Activated naive CD8-positive, alpha-beta T cell treated with anti-CD3 and anti-CD28 coated beads, Interleukin-2, amount 10 ng/mL, durations not matched to agents 7 days and 5 days (primary cell): ENCODE data around the gene LRP1B. TPM values are rescaled to one million over a fixed set of nuclear protein-coding genes. Genes with fewer than 3 reads are reported as not detected.
"Not testable (repeated sequence)": the region's sequence is repeated elsewhere in the genome, so short reads cannot be mapped to it uniquely, and the experiment has no call there.

Experiments
- ATAC-seq: fragments of 150-1000 bp; cut with Tn5 transposase; one replicate; pipeline ENCODE4 v1.10.0; 2021; ENCODE audit warnings: low read depth, moderate library complexity
- POLR2A ChIA-PET: fragments of 350-600 bp; sonication (Branson Sonifier 250); formaldehyde crosslinking; loops from one replicate; lab custom pipeline; 2021; ENCODE audit warnings: antibody characterized with exemption; lab: Charles Lee
- DNase-seq: peaks from one replicate; pipeline ENCODE4 v3.0.0; 2021
- H3K27ac Mint-ChIP-seq: one replicate; pipeline ENCODE4 v1.8.0; 2022; ENCODE audit warnings: mild to moderate bottlenecking, mixed read lengths
- H3K27me3 Mint-ChIP-seq: one replicate; pipeline ENCODE4 v1.8.0; 2022; ENCODE audit warnings: mild to moderate bottlenecking, moderate library complexity, mixed read lengths
- H3K36me3 Mint-ChIP-seq: one replicate; pipeline ENCODE4 v1.8.0; 2021; ENCODE audit warnings: mild to moderate bottlenecking, mixed read lengths
- H3K4me1 Mint-ChIP-seq: one replicate; pipeline ENCODE4 v1.8.0; 2021; ENCODE audit warnings: mixed read lengths
- H3K4me3 Mint-ChIP-seq: one replicate; pipeline ENCODE4 v1.8.0; 2022; ENCODE audit warnings: mild to moderate bottlenecking, moderate library complexity, mixed read lengths
- H3K9me3 Mint-ChIP-seq: one replicate; pipeline ENCODE4 v1.8.0; 2021; ENCODE audit warnings: mixed read lengths
- total RNA-seq, 2 experiments: library from RNA; stranded (reverse); gene quantifications; one replicate each; pipeline ENCODE4 v1.2.3, GENCODE V29; 2021

The LRP1B gene
- total RNA-seq, 2 experiments from 2014 or later = not detected

DNA sequence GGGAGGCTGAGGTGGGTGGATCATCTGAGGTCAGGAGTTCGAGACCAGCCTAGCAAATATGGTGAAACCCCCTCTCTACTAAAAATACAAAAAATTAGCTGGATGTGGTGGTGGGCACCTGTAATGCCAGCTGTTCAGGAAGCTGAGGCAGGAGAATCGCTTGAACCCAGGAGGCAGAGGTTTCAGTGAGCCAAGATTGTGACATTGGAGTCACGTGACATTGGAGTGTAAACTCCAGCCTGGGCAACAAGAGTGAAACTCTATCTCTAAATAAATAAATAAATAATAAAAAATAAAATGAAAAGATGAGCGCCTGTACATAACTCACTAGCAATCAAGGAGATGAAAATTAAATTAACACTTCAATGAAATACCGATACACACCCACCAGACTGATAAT lies 1853.5 kb downstream of the LRP1B start:
- not testable (repeated sequence) for H3K4me1 Mint-ChIP-seq, DNase-seq, H3K4me3 Mint-ChIP-seq

DNA sequence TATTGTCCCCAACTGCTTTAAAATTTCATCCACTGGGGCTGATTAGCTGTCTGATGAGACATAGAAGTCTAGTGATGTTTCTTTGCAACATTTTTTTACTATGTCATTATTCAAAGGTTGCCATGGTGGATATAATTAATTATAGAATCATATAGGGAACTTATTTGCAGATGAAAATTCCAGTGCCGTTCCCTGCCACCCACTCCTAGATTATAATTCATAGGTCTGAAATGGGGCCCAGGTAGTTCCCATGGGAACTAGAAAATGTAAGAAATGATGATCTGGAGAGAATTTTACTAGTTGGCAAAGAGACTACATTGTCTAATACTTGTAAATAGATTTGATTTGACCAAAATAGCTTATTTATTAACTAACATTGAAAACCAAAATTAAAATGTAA lies 1854.2 kb downstream of the LRP1B start:
- Mint-ChIP-seq H3K4me3 (no peak overlapping the region), H3K27me3 (no peaks in the 10 kb centered on the region), H3K27ac (no peak overlapping the region), H3K4me1 (no peaks in the 10 kb centered on the region), H3K9me3 (peaks cover 1% of the 10 kb centered on the region), H3K36me3 (no peaks in the 10 kb centered on the region)
- POLR2A ChIA-PET = no interaction called here
- ATAC-seq (no peak), DNase-seq (no peak)

More for the DNA sequence above, 1853.5 kb downstream of the LRP1B start:
- H3K27ac Mint-ChIP-seq, H3K36me3 Mint-ChIP-seq, H3K27me3 Mint-ChIP-seq, H3K9me3 Mint-ChIP-seq, ATAC-seq, POLR2A ChIA-PET: not testable (repeated sequence)

DNA sequence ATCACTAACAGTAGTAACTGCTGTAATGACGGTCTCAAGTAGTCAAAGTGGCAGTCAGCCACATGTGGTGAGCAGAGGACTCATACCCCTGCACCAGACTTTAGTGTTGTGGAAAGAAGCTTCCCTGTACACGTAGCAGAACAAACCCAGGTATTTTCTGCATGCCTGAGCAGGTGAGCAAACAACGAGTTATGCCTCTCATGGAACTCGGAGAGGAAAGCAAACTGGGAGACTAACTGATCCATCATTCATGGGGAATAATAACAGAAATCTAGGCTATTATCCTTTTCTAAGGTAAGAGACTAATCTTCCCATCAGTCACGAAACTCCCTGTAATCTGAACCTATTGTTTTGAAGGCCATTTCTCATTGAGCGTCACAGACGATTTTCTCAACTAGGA lies 1855.4 kb downstream of the LRP1B start:
- H3K27me3 Mint-ChIP-seq = no peaks in the 10 kb centered on the region
- POLR2A ChIA-PET = no interaction called here
- peaks cover 1% of the 10 kb centered on the region for H3K9me3 Mint-ChIP-seq
- ATAC-seq = no peak
- no peak for DNase-seq
- no peak overlapping the region for H3K4me3 Mint-ChIP-seq
- no peaks in the 10 kb centered on the region for H3K36me3 Mint-ChIP-seq
- no peak overlapping the region for H3K27ac Mint-ChIP-seq
- H3K4me1 Mint-ChIP-seq = no peaks in the 10 kb centered on the region

DNA sequence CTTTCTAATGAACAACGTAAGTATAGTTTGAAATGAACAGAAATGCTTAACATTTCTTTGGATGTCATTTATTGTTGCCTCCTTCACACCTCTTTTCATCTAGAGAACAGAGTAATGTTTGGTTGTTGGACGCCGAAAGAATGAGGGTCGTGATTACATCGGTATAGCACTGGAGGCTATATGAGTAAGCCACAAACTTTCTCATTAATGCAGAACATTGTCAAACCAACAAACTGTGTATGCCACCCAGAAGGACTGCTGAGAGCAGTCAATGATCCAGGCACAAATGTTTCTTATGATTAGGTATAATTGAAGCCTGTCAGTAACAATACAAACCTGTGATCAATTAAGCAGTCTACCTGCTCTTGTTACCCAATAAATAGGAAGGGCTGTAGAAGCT lies 1855.9 kb downstream of the LRP1B start:
- POLR2A ChIA-PET = no interaction called here
- no peaks in the 10 kb centered on the region for H3K4me1 Mint-ChIP-seq
- DNase-seq (no peak), ATAC-seq (no peak)
- no peaks in the 10 kb centered on the region for H3K36me3 Mint-ChIP-seq
- H3K9me3 Mint-ChIP-seq = peaks cover 1% of the 10 kb centered on the region
- H3K27ac Mint-ChIP-seq = no peak overlapping the region
- H3K27me3 Mint-ChIP-seq = no peaks in the 10 kb centered on the region
- no peak overlapping the region for H3K4me3 Mint-ChIP-seq

DNA sequence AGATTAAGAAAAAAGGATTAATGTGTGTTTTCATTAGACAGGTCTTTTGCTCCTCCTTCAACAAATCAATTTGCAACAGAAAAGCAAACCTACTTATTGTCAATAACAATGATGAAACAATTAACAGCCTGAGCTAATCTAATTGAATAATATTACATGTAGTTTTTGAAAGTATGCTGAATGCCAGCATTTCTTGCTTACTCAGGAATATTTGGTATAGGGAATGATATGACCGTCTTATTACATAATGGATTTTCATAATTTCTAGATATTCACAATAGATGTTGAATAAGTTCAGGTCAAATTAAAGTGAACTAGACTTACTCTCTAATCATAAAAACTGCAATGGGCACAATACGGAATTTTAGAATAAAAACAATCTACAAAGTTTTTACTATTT lies 1856.9 kb downstream of the LRP1B start:
- Mint-ChIP-seq H3K27ac (no peak overlapping the region), H3K9me3 (no peaks in the 10 kb centered on the region), H3K36me3 (no peaks in the 10 kb centered on the region), H3K27me3 (no peaks in the 10 kb centered on the region), H3K4me3 (no peak overlapping the region), H3K4me1 (no peaks in the 10 kb centered on the region)
- no peak for DNase-seq
- POLR2A ChIA-PET = no interaction called here
- ATAC-seq = no peak

DNA sequence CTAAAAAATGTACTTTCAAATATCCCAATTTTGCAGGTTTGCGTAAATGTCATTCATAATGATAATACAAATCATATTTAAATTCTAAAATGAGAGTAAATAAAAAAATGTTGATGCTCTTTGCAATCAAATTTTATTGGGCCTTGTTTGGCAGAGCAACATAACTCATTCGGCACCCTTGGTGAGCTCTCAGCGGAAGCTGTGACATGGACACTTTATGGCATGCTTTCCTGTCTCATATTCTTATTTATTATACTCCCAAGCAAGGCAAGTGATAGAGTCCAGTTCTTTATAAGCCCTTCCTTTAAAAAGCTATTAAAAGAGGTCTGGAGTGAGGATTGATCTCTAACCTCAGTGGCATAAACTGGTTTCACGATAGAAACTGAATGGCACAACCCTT lies 1857.4 kb downstream of the LRP1B start:
- Mint-ChIP-seq H3K4me1 (no peaks in the 10 kb centered on the region), H3K4me3 (no peak overlapping the region), H3K27ac (no peak overlapping the region), H3K27me3 (no peaks in the 10 kb centered on the region), H3K36me3 (no peaks in the 10 kb centered on the region), H3K9me3 (no peaks in the 10 kb centered on the region)
- ATAC-seq = no peak
- no peak for DNase-seq
- POLR2A ChIA-PET = no interaction called here

DNA sequence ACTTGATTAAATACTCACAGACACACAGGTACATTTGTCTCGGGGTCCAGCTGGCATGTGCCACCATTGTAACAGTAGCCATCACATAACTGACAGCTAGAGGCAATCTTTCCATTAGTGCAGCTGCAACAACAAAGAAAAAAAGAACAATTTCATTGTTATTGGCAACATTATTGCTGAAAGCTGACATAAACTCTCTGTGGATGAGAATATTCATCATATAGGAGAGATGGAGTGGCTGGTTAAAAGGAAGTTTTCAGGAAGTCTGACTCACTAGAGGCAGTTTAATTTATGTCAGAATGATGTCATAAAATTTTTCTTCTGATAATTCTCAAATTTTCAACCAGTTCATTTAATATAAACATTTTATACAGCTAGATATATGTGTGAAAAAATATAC lies 1860.6 kb downstream of the LRP1B start:
- no peaks in the 10 kb centered on the region for H3K27me3 Mint-ChIP-seq
- no peak overlapping the region for H3K27ac Mint-ChIP-seq
- H3K4me1 Mint-ChIP-seq = no peaks in the 10 kb centered on the region
- ATAC-seq (no peak), DNase-seq (no peak)
- POLR2A ChIA-PET = no interaction called here
- no peaks in the 10 kb centered on the region for H3K9me3 Mint-ChIP-seq
- no peak overlapping the region for H3K4me3 Mint-ChIP-seq
- no peaks in the 10 kb centered on the region for H3K36me3 Mint-ChIP-seq

DNA sequence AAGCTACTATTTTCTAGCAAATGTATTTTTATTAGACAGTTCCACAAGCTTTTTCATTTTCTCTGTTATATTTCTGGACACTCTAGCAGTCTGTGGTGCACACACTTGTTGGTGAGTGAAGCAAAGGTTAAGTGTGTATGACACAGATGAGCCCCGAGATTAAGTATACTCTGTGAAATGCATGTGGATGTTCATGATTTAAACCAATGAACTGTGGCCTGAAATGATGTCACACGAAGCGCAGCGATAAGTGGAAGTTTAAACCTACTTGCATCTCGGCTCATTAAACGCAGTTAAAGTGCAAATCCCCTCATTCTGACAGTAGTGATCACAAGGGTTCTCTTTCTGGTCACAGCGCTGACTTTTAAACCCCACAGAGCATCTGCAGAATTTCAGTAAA lies 1861.8 kb downstream of the LRP1B start:
- Mint-ChIP-seq H3K4me1 (no peaks in the 10 kb centered on the region), H3K27me3 (no peaks in the 10 kb centered on the region), H3K9me3 (peaks cover under 1% of the 10 kb centered on the region), H3K27ac (no peak overlapping the region), H3K4me3 (no peak overlapping the region), H3K36me3 (no peaks in the 10 kb centered on the region)
- no peak for ATAC-seq
- DNase-seq = no peak
- POLR2A ChIA-PET = no interaction called here

DNA sequence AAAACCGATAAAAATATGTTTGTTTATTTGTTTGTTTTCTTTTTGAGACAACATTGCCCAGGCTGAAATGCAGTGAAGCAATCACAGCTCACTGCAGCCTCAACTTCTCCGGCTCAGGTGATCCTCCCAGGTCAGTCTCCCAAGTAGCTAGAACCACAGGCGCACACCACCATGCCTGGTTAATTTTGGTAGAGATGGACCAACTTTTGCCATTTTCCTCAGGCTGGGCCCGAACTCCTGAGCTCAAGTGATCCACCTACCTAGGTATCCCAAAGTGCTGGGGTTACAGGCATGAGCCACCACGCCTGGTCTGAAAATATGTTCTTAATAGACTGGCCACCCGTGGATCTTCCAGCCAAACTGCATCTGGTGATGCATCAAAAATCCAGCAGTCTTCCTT lies 1867.9 kb downstream of the LRP1B start:
- no peaks in the 10 kb centered on the region for H3K4me1 Mint-ChIP-seq
- H3K27me3 Mint-ChIP-seq = no peaks in the 10 kb centered on the region
- no peak overlapping the region for H3K27ac Mint-ChIP-seq
- H3K36me3 Mint-ChIP-seq = no peaks in the 10 kb centered on the region
- no peak for ATAC-seq
- POLR2A ChIA-PET = no interaction called here
- H3K9me3 Mint-ChIP-seq = peaks cover 2% of the 10 kb centered on the region
- no peak overlapping the region for H3K4me3 Mint-ChIP-seq
- DNase-seq = no peak

DNA sequence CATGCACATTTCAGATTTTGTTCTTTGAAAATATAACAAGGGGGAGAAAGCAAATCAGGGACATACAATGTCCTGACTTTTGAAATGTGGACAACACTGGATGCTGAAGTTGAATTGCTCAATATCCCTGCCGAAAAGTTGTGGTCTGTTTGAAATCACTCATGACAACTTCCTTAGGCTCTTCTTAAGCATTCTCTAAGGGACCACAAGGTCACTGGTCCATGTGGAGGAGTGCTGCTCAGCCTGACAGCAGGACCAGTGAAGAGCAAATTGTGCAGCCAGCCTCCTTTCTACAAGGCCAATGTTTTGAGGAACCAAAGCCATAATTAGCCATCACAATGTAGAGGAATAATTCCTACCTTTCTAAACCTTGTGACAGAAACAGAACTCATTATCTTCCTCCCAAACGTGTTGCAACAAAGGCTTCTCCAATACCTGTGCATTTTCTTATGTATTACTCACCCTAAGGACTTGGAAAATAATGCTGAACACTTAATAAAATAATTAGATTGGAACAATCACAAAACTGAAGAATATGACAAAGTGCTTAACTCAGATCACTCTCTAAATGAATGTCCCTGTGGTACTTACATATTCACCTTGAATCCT lies 1873.0 kb downstream of the LRP1B start:
- no peaks in the 10 kb centered on the region for H3K4me1 Mint-ChIP-seq
- POLR2A ChIA-PET = no interaction called here

DNA sequence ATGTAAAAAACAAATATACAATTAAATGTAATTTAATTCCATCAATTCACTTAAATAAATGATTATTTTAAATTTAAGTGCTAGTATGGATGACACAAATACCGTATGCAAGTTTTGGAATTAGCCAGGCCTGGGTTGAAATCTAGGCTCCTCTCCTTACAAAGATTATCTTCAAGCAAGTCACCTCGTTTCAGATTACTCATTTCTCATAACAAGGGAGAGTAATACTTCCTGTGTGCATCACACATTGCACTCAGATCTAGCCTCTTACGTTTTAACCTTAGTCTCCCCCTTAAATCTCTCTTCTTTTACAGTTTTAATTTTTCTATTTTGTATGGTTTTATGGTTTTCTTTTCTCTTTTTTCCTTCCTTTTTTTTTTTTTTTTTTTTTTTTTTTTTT lies 1874.7 kb downstream of the LRP1B start:
- POLR2A ChIA-PET = no interaction called here
- Mint-ChIP-seq H3K4me3 (no peak overlapping the region), H3K27me3 (no peaks in the 10 kb centered on the region), H3K4me1 (no peaks in the 10 kb centered on the region), H3K36me3 (no peaks in the 10 kb centered on the region), H3K9me3 (no peaks in the 10 kb centered on the region), H3K27ac (no peak overlapping the region)
- DNase-seq (no peak), ATAC-seq (no peak)

More for the DNA sequence above, 1873.0 kb downstream of the LRP1B start:
- no peaks in the 10 kb centered on the region for H3K9me3 Mint-ChIP-seq
- no peaks in the 10 kb centered on the region for H3K36me3 Mint-ChIP-seq
- H3K4me3 Mint-ChIP-seq = no peak overlapping the region
- H3K27me3 Mint-ChIP-seq = no peaks in the 10 kb centered on the region
- no peak overlapping the region for H3K27ac Mint-ChIP-seq
- ATAC-seq (no peak), DNase-seq (no peak)

DNA sequence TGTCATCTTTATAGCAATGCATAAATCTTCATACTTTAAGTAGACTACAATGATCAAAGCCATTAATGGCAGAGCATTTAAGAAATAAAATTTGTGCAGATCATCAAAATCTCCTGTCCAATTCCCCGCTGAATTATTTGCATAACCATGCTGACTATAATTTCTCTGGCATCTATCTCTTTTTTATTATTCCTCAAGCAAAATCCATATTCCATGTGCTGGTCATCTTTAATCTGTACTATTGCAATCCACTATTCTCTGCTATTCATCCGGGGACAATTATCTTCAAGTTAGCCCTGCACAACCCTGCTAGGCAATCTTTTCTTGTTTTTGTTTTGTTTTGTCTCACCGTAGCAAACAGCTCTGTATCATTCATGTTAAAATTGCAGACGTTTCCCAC lies 1881.0 kb downstream of the LRP1B start:
- ATAC-seq (no peak), DNase-seq (no peak)
- no peaks in the 10 kb centered on the region for H3K9me3 Mint-ChIP-seq
- POLR2A ChIA-PET = no interaction called here
- H3K4me3 Mint-ChIP-seq = no peak overlapping the region
- no peaks in the 10 kb centered on the region for H3K36me3 Mint-ChIP-seq
- no peaks in the 10 kb centered on the region for H3K27me3 Mint-ChIP-seq
- H3K27ac Mint-ChIP-seq = no peak overlapping the region
- no peaks in the 10 kb centered on the region for H3K4me1 Mint-ChIP-seq

DNA sequence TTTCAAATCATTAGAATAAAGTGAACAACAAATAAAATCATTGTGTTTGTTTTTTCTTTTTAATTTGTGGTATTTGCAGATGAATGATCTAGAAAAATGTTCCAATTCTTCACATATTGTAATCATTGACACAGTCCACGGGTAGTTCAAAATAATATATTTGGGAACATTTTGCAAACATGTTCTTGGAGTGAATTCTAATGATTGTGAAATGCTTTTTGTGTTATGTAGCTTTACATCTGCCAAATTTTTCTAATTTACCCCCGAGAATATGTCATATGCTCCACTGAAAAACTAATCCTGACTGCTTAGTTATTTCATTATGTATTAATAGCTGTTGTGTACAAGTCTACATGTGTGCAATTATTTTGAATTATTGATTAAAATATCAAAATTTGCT lies 1882.2 kb downstream of the LRP1B start:
- no peaks in the 10 kb centered on the region for H3K27me3 Mint-ChIP-seq
- H3K4me1 Mint-ChIP-seq = no peaks in the 10 kb centered on the region
- ATAC-seq (no peak), DNase-seq (no peak)
- no peak overlapping the region for H3K27ac Mint-ChIP-seq
- POLR2A ChIA-PET = no interaction called here
- H3K9me3 Mint-ChIP-seq = peaks cover 1% of the 10 kb centered on the region
- no peaks in the 10 kb centered on the region for H3K36me3 Mint-ChIP-seq
- no peak overlapping the region for H3K4me3 Mint-ChIP-seq

DNA sequence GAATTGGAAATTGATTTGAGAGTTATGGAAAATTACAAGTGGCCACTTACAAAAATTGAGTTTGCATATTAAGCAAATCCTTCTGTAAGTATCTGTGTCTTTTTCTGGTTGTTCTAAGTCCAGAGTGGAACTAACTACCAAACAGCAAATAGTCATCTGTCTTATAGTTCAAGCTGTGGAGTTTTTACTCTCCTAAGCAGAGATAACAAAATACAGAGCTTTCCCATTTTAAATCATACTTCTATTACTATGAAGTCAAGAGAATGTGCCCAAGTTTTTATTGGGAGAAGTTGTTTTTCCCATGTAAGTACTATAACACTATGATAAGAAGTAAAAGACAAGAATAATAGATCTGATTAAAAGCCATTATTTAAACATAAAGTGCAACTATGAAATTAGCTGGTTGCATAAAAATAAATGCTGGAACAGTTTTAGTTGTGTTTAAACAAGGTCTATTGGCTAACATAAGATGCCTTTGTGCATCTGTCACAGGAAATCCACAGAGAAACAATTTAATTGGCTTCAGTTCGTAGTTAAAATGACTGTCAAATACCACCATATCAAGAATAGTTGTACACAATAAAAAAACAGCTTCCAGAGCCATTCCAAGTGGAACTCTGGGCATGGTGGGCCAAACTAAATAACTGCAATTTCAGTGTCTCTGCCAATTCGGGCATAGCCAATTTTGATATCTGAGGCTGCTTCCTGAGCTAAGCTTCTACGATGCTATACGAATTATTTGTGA lies 1883.2 kb downstream of the LRP1B start:
- no peak overlapping the region for H3K27ac Mint-ChIP-seq
- H3K4me1 Mint-ChIP-seq = no peaks in the 10 kb centered on the region
- H3K9me3 Mint-ChIP-seq = peaks cover 1% of the 10 kb centered on the region
- ATAC-seq = no peak
- POLR2A ChIA-PET = no interaction called here
- DNase-seq = no peak
- H3K27me3 Mint-ChIP-seq = no peaks in the 10 kb centered on the region
- no peaks in the 10 kb centered on the region for H3K36me3 Mint-ChIP-seq
- no peak overlapping the region for H3K4me3 Mint-ChIP-seq
